Parathyroid adenoma (tissue), 2 donors: Measurements from ENCODE around the gene FAM50A.
A peak's percentile ranks its signal among the peaks of the same experiment; 100 is the strongest.

ENCODE experiments used
- H2AFZ ChIP-seq: fragments of 300-600 bp; sonication (generic); one replicate; pipeline ENCODE4 v1.7.0; 2017; ENCODE audit warnings: antibody characterized with exemption, mild to moderate bottlenecking
- H3K27ac ChIP-seq: fragments of 300-600 bp; sonication (generic); one replicate; pipeline ENCODE4 v1.7.0; 2017
- H3K27me3 ChIP-seq: fragments of 300-600 bp; sonication (generic); one replicate; pipeline ENCODE4 v1.7.0; 2017; ENCODE audit warnings: low read length; ENCODE audit not compliant: control insufficient read depth, insufficient read depth
- H3K36me3 ChIP-seq: fragments of 300-600 bp; sonication (generic); one replicate; pipeline ENCODE4 v1.7.0; 2017; ENCODE audit warnings: low read length; ENCODE audit not compliant: control insufficient read depth, insufficient read depth
- H3K4me1 ChIP-seq: fragments of 300-600 bp; sonication (generic); one replicate; pipeline ENCODE4 v1.7.0; 2017; ENCODE audit warnings: control low read depth
- H3K4me2 ChIP-seq: fragments of 300-600 bp; sonication (generic); one replicate; pipeline ENCODE4 v1.7.0; 2017; ENCODE audit warnings: low read length
- H3K4me3 ChIP-seq: fragments of 300-600 bp; sonication (generic); one replicate; pipeline ENCODE4 v1.7.0; 2017; ENCODE audit warnings: low read depth, low read length
- H3K79me2 ChIP-seq: fragments of 300-600 bp; sonication (generic); one replicate; pipeline ENCODE4 v1.7.0; 2017; ENCODE audit warnings: control low read depth
- H3K9ac ChIP-seq: fragments of 300-600 bp; sonication (generic); one replicate; pipeline ENCODE4 v1.7.0; 2017; ENCODE audit warnings: mild to moderate bottlenecking
- H3K9me3 ChIP-seq: fragments of 300-600 bp; sonication (generic); one replicate; pipeline ENCODE4 v1.7.0; 2017; ENCODE audit warnings: low read length; ENCODE audit not compliant: control insufficient read depth
- TF ChIP-seq, protein P1 (sequence below): fragments of 300-600 bp; sonication (generic); IDR thresholded peaks from one replicate; pipeline ENCODE4 v1.7.0; 2017; ENCODE audit warnings: antibody characterized with exemption, mild to moderate bottlenecking
- donor health status: primary hyperparathyroidism.

FAM50A gene

DNA sequence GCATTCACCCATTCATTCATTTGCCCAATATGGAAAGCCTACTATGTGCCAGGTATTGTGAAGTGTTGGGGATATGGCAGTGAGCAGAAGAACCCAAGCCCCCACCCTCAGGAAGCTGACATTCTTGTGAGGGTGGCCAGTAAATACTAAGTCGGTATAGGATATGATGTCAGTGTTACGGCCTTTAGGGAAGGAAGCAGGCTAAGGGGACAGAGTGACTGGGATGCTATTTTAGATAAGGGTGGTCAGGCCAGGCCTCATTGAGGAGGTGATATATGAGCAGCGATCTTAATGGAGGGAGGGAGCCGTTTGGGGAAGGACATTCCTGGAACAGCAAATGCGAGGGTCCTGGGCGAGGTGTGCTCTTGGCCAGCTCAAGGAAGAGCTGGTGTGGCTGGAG, 13.5 kb upstream of the FAM50A start:
- Histone ChIP-seq H3K4me1 (peaks cover 4% of the 10 kb centered on the region), H3K9ac (no peak overlapping the region), H3K79me2 (peaks cover 2% of the 10 kb centered on the region), H3K27me3 (no peaks in the 10 kb centered on the region), H3K27ac (no peak overlapping the region), H3K4me3 (no peak overlapping the region), H3K9me3 (no peaks in the 10 kb centered on the region), H2AFZ (no peak overlapping the region), H3K36me3 (no peaks in the 10 kb centered on the region), H3K4me2 (peak overlapping the region; percentile 35)
- TF ChIP-seq, protein P1, sequence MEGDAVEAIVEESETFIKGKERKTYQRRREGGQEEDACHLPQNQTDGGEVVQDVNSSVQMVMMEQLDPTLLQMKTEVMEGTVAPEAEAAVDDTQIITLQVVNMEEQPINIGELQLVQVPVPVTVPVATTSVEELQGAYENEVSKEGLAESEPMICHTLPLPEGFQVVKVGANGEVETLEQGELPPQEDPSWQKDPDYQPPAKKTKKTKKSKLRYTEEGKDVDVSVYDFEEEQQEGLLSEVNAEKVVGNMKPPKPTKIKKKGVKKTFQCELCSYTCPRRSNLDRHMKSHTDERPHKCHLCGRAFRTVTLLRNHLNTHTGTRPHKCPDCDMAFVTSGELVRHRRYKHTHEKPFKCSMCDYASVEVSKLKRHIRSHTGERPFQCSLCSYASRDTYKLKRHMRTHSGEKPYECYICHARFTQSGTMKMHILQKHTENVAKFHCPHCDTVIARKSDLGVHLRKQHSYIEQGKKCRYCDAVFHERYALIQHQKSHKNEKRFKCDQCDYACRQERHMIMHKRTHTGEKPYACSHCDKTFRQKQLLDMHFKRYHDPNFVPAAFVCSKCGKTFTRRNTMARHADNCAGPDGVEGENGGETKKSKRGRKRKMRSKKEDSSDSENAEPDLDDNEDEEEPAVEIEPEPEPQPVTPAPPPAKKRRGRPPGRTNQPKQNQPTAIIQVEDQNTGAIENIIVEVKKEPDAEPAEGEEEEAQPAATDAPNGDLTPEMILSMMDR: no peak

DNA sequence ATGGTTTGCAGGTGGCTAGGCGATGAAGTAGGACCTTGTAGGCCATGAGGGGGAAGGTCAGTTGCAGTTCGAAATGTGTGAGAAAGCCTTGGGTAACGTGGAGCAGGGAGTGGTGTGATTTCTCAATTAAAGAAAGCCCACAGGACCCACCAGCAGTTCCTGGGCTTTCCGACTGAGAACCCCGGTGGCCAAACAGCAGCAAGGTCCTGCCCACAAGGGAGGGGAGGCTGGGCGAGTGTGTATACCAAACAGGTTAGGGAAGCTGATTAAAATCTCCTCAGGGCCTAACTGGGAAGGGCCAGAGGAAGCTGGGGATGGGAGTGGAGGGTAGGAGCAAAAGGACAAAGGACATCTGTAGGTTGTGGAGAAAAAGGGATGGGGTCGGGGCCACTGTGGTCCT, 13.0 kb upstream of the FAM50A start:
- H2AFZ ChIP-seq: no peak overlapping the region
- H3K27ac ChIP-seq: no peak overlapping the region
- H3K4me1 ChIP-seq: peaks cover 4% of the 10 kb centered on the region
- no peaks in the 10 kb centered on the region for H3K27me3 ChIP-seq
- H3K4me2 ChIP-seq: peak overlapping the region; percentile 35
- H3K4me3 ChIP-seq: no peak overlapping the region
- TF ChIP-seq, protein P1: no peak
- H3K79me2 ChIP-seq: peaks cover 2% of the 10 kb centered on the region
- no peak overlapping the region for H3K9ac ChIP-seq
- no peaks in the 10 kb centered on the region for H3K36me3 ChIP-seq
- no peaks in the 10 kb centered on the region for H3K9me3 ChIP-seq

DNA sequence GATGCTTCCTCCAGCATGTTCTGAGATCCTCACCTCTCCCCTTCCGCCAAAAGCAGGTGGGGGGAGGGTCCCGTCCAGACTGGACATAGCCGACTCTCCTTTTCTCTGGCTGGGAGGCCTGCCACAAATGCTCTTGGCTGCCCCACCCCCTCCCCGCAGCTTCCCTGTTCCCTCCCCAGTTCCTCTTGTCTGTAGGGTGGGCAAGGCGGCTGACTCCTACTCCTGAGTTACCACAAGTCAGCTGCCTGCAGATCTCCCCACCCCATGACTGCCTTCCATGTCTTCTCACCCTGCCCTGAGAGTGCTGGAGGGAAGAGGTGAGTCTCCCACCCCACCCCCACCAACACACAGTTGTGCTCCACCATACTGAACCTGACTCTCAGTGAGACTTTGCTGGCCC, 12.6 kb upstream of the FAM50A start:
- H3K4me2 ChIP-seq: no peak overlapping the region
- H3K4me3 ChIP-seq: no peak overlapping the region
- peaks cover 2% of the 10 kb centered on the region for H3K79me2 ChIP-seq
- H3K27me3 ChIP-seq: no peaks in the 10 kb centered on the region
- TF ChIP-seq, protein P1: no peak
- no peak overlapping the region for H3K9ac ChIP-seq
- no peak overlapping the region for H2AFZ ChIP-seq
- H3K36me3 ChIP-seq: no peaks in the 10 kb centered on the region
- peaks cover 4% of the 10 kb centered on the region for H3K4me1 ChIP-seq
- no peak overlapping the region for H3K27ac ChIP-seq
- no peaks in the 10 kb centered on the region for H3K9me3 ChIP-seq

DNA sequence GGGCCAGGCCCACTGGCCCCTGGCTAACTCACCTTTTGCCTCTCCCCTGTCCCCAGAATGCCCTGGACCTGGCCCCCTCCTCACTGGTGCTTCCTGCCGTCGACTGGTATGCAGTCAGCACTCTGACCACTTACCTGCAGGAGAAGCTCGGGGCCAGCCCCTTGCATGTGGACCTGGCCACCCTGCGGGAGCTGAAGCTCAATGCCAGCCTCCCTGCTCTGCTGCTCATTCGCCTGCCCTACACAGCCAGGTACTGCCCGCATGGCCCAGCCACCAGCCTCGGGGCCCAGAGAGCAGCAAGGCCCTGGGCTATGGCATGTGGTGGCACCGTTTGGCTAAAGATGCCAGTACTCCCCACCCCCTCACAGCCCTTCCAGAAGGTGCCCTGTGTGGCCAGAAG, 11.7 kb upstream of the FAM50A start:
- Histone ChIP-seq H3K4me2 (no peak overlapping the region), H3K9ac (no peak overlapping the region), H3K9me3 (no peaks in the 10 kb centered on the region), H3K27ac (no peak overlapping the region), H3K4me1 (peaks cover 4% of the 10 kb centered on the region), H3K36me3 (no peaks in the 10 kb centered on the region), H3K79me2 (peaks cover 2% of the 10 kb centered on the region), H3K4me3 (no peak overlapping the region), H3K27me3 (no peaks in the 10 kb centered on the region), H2AFZ (no peak overlapping the region)
- TF ChIP-seq, protein P1: no peak

DNA sequence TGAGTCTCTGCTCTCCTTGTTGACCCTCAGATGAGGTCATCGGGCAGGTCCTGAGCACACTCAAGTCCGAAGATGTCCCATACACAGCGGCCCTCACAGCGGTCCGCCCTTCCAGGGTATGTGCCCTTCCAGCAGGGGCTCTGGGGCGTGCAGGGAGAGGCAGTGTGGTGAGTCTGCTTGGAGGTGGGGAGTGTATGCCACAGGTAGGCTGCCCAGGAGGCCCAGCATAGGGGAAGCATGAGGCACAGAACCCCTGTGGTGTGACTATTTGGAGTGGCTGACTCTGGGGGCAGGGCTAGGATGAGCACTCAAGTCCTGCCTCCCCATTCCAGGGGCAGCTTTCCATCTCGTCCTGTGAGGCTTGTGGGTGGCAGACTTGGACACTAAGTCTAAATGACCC, 10.3 kb upstream of the FAM50A start:
- H3K4me3 ChIP-seq: no peak overlapping the region
- H3K9me3 ChIP-seq: no peaks in the 10 kb centered on the region
- no peak overlapping the region for H3K27ac ChIP-seq
- TF ChIP-seq, protein P1: no peak
- no peak overlapping the region for H3K4me2 ChIP-seq
- H3K36me3 ChIP-seq: no peaks in the 10 kb centered on the region
- H2AFZ ChIP-seq: no peak overlapping the region
- H3K79me2 ChIP-seq: peaks cover 8% of the 10 kb centered on the region
- no peak overlapping the region for H3K9ac ChIP-seq
- H3K4me1 ChIP-seq: peaks cover 4% of the 10 kb centered on the region
- H3K27me3 ChIP-seq: no peaks in the 10 kb centered on the region
